Loucy (cell line): Measurements from ENCODE around the gene TMEM168.

ENCODE experiments used
- H2AFZ ChIP-seq: fragments of 200-600 bp; sonication (generic); 2 replicates; pipeline ENCODE4 v1.6.0; 2016; ENCODE audit warnings: antibody characterized with exemption, mild to moderate bottlenecking, low read length, moderate library complexity
- H3F3A ChIP-seq: fragments of 200-600 bp; 2 replicates; pipeline ENCODE4 v1.6.0; 2016; ENCODE audit warnings: antibody characterized with exemption, low read depth, mild to moderate bottlenecking
- H3K27me3 ChIP-seq: fragments of 200-600 bp; sonication (generic); 2 replicates; pipeline ENCODE4 v1.6.1; 2014; ENCODE audit warnings: low read length, mild to moderate bottlenecking; ENCODE audit not compliant: insufficient read depth, poor library complexity, severe bottlenecking
- H3K36me3 ChIP-seq: fragments of 200-600 bp; sonication (generic); 2 replicates; pipeline ENCODE4 v1.6.1; 2016; ENCODE audit warnings: low read length; ENCODE audit not compliant: insufficient read depth
- H3K4me1 ChIP-seq: fragments of 200-600 bp; sonication (generic); 2 replicates; pipeline ENCODE4 v1.5.1; 2014; ENCODE audit warnings: low read length, mild to moderate bottlenecking; ENCODE audit not compliant: insufficient read depth, poor library complexity, severe bottlenecking
- H3K4me2 ChIP-seq: fragments of 200-600 bp; sonication (generic); 2 replicates; pipeline ENCODE4 v1.6.0; 2014; ENCODE audit warnings: antibody characterized with exemption, low read length, low read depth, mild to moderate bottlenecking; ENCODE audit not compliant: poor library complexity, severe bottlenecking
- H3K4me3 ChIP-seq: fragments of 200-600 bp; sonication (generic); 2 replicates; pipeline ENCODE4 v1.5.1; 2014; ENCODE audit warnings: low read length, mild to moderate bottlenecking, mixed read lengths; ENCODE audit not compliant: poor library complexity, severe bottlenecking
- H3K79me2 ChIP-seq: fragments of 200-600 bp; sonication (generic); 2 replicates; pipeline ENCODE4 v1.6.1; 2014; ENCODE audit warnings: low read length; ENCODE audit not compliant: insufficient read depth
- H3K9ac ChIP-seq: fragments of 200-600 bp; sonication (generic); 2 replicates; pipeline ENCODE4 v1.6.0; 2014; ENCODE audit warnings: mild to moderate bottlenecking, low read depth, low read length, moderate library complexity; ENCODE audit not compliant: poor library complexity, severe bottlenecking
- H3K9me2 ChIP-seq: fragments of 200-600 bp; sonication (generic); replicated peaks from 2 replicates; pipeline ENCODE4 v1.6.1; 2016; ENCODE audit warnings: low read depth, low read length, mixed read lengths
- H3K9me3 ChIP-seq: fragments of 200-600 bp; sonication (generic); 2 replicates; pipeline ENCODE4 v1.6.1; 2014; ENCODE audit warnings: mild to moderate bottlenecking, antibody characterized with exemption, low read length, low read depth; ENCODE audit not compliant: insufficient read depth
- H4K20me1 ChIP-seq: fragments of 200-600 bp; sonication (generic); 2 replicates; pipeline ENCODE4 v1.6.0; 2014; ENCODE audit warnings: antibody characterized with exemption, low read length, mild to moderate bottlenecking; ENCODE audit not compliant: insufficient read depth, poor library complexity, severe bottlenecking
- CTCF ChIP-seq: fragments of 200-600 bp; sonication (generic); conservative IDR thresholded peaks from 2 replicates; pipeline ENCODE4 v1.5.1; 2014; ENCODE audit warnings: mild to moderate bottlenecking, antibody characterized with exemption, low read length
- EZH2phosphoT487 ChIP-seq: fragments of 200-600 bp; IDR thresholded peaks from 2 replicates; pipeline ENCODE4 v1.6.1; 2018; ENCODE audit warnings: antibody characterized with exemption, mild to moderate bottlenecking, moderate library complexity, borderline replicate concordance

TMEM168 gene

GRCh38 chr7:112806156-112806555 lies 16.0 kb upstream of the TMEM168 start:
- Histone ChIP-seq H4K20me1 (no peaks in the 10 kb centered on the region), H2AFZ (no peak overlapping the region), H3K4me1 (no peaks in the 10 kb centered on the region), H3K9me2 (no peaks in the 10 kb centered on the region), H3K27me3 (no peaks in the 10 kb centered on the region), H3K4me3 (no peak overlapping the region), H3F3A (no peaks in the 10 kb centered on the region), H3K4me2 (no peak overlapping the region), H3K79me2 (no peaks in the 10 kb centered on the region), H3K9ac (no peak overlapping the region), H3K9me3 (no peaks in the 10 kb centered on the region), H3K36me3 (no peaks in the 10 kb centered on the region)
- TF ChIP-seq EZH2phosphoT487 (no peak), CTCF (no peak)

GRCh38 chr7:112802406-112802805 lies 12.2 kb upstream of the TMEM168 start:
- no peaks in the 10 kb centered on the region for H3F3A ChIP-seq
- no peak overlapping the region for H2AFZ ChIP-seq
- no peaks in the 10 kb centered on the region for H3K9me2 ChIP-seq
- no peak overlapping the region for H3K9ac ChIP-seq
- no peaks in the 10 kb centered on the region for H3K4me1 ChIP-seq
- no peaks in the 10 kb centered on the region for H3K79me2 ChIP-seq
- H3K36me3 ChIP-seq = no peaks in the 10 kb centered on the region
- H3K27me3 ChIP-seq = no peaks in the 10 kb centered on the region
- no peaks in the 10 kb centered on the region for H3K9me3 ChIP-seq
- no peak overlapping the region for H3K4me3 ChIP-seq
- H4K20me1 ChIP-seq = no peaks in the 10 kb centered on the region
- H3K4me2 ChIP-seq = no peak overlapping the region
- TF ChIP-seq EZH2phosphoT487 (no peak), CTCF (no peak)

- Histone ChIP-seq H4K20me1 (no peaks in the 10 kb centered on the region), H2AFZ (no peak overlapping the region), H3K9ac (no peak overlapping the region), H3K4me2 (no peak overlapping the region), H3K4me1 (no peaks in the 10 kb centered on the region), H3K36me3 (no peaks in the 10 kb centered on the region), H3K9me3 (no peaks in the 10 kb centered on the region), H3K27me3 (no peaks in the 10 kb centered on the region), H3K4me3 (no peak overlapping the region), H3K79me2 (no peaks in the 10 kb centered on the region), H3K9me2 (no peaks in the 10 kb centered on the region), H3F3A (no peaks in the 10 kb centered on the region)
- TF ChIP-seq EZH2phosphoT487 (no peak), CTCF (no peak)
These were observed 10.3 kb upstream of the TMEM168 start for GRCh38 chr7:112800486-112800885.
